Kidney (tissue), 14 donors: Measurements from ENCODE around the gene NIPAL4. TPM values are rescaled to one million over a fixed set of nuclear protein-coding genes. Genes with fewer than 3 reads are reported as not detected.

ENCODE experiments used
- DNase-seq, 5 donors: peaks; one replicate each; pipeline ENCODE4 v3.0.0-alpha.2; 2013 to 2020
- FAIRE-seq: peaks from 2 replicates; lab custom pipeline; 2012; peaks lifted over from hg19 to GRCh38; lab: Jason Lieb, UNC
- H3K27ac ChIP-seq, 2 donors: one replicate each; pipeline ENCODE4 v1.7.0; 2013; ENCODE audit warnings: low read depth in 2 of 2, low read length in 2 of 2, inconsistent platforms in 1 of 2
- H3K27me3 ChIP-seq: one replicate; pipeline ENCODE4 v1.7.1; 2013; ENCODE audit warnings: low read length, inconsistent platforms; ENCODE audit not compliant: control insufficient read depth, insufficient read depth
- H3K36me3 ChIP-seq, 3 donors: one replicate each; pipeline versions ENCODE4 v1.7.0 to v1.7.1; 2013; ENCODE audit warnings: low read length in 3 of 3, control low read depth in 1 of 3, inconsistent platforms in 1 of 3; ENCODE audit not compliant: insufficient read depth in 3 of 3, control insufficient read depth in 2 of 3
- H3K4me1 ChIP-seq, 3 donors: one replicate each; pipeline versions ENCODE4 v1.7.0 to v1.7.1; 2013; ENCODE audit warnings: low read length in 3 of 3, inconsistent platforms in 1 of 3, low read depth in 1 of 3; ENCODE audit not compliant: control insufficient read depth in 2 of 3, insufficient read depth in 2 of 3
- H3K4me3 ChIP-seq, 3 donors: one replicate each; pipeline versions ENCODE4 v1.7.0 to v1.8.1; 2013; ENCODE audit warnings: low read length in 3 of 3, control low read depth in 1 of 3, inconsistent platforms in 1 of 3
- H3K9ac ChIP-seq, 3 donors: one replicate each; pipeline versions ENCODE4 v1.7.0 to v1.7.1; 2013; ENCODE audit warnings: low read length in 3 of 3, control low read depth in 1 of 3, inconsistent platforms in 1 of 3
- H3K9me3 ChIP-seq, 3 donors: one replicate each; pipeline versions ENCODE4 v1.7.0 to v1.7.1; 2013; ENCODE audit warnings: low read length in 3 of 3, control low read depth in 1 of 3, inconsistent platforms in 1 of 3; ENCODE audit not compliant: control insufficient read depth in 2 of 3, insufficient read depth in 1 of 3
- CTCF ChIP-seq: IDR thresholded peaks from 3 replicates; pipeline ENCODE4 v1.5.1; 2012; ENCODE audit warnings: mild to moderate bottlenecking, moderate library complexity, borderline replicate concordance; ENCODE audit not compliant: insufficient read depth; ENCODE audit errors: extremely low read depth
- intact Hi-C: fragments of 100-400 bp; cut with DNase I; formaldehyde crosslinking; loops from one replicate; pipeline ENCODE4 v1.11.1; 2022
- polyA plus RNA-seq: library from polyadenylated mRNA; stranded (reverse); fragments of 350-450 nt; fragmentation: Illumina TruSeq; extraction: RNeasy Lipid Tissue Mini Kit (QIAGEN cat#74804); gene quantifications from one replicate; pipeline ENCODE4 v1.2.3, GENCODE V29; 2014; ENCODE audit warnings: low read depth, low replicate concordance; ENCODE audit not compliant: insufficient read depth
- total RNA-seq: library from RNA; stranded (reverse); fragmentation: NEBNext Ultra II Directional; extraction: Animal tissue kit (Norgen Biotek cat#: 25700); gene quantifications from one replicate; pipeline ENCODE4 v1.2.1, GENCODE V29; 2021
- donor health status: control.
- donor health status: control.
- donor health status: control.
- donor health status: control.
- donor health status: control.
- donor health status: DM: yes; HTN: yes; CAD: no.
- donor health status: Normal renal cell carcinoma (clear cell type).

The NIPAL4 gene
- total and polyA plus RNA-seq, 2 donors from 2014 or later: not detected

- H3K27me3 ChIP-seq: no peaks in the 10 kb centered on the region
- H3K4me1 ChIP-seq: peaks cover 0 to 3% (median 2%) of the 10 kb centered on the region in 3 donors
- DNase-seq (no peak), FAIRE-seq (no peak)
- H3K27ac ChIP-seq: no peak overlapping the region
- no peak overlapping the region for H3K4me3 ChIP-seq
- no peaks in the 10 kb centered on the region for H3K36me3 ChIP-seq
- no peaks in the 10 kb centered on the region for H3K9me3 ChIP-seq
- no peak overlapping the region for H3K9ac ChIP-seq
- intact Hi-C loops: no loop called here
- no peak for TF ChIP-seq CTCF
Measured at GRCh38 chr5:157523976-157524375, 64.0 kb downstream of the NIPAL4 start.

Other genes starting within 250 kb of the NIPAL4 start
- gene CYFIP2, start 194.1 kb upstream of the NIPAL4 start, total RNA-seq: 128 TPM
- gene CYFIP2, start 194.1 kb upstream of the NIPAL4 start, polyA plus RNA-seq: 217 TPM
- 9.2 TPM for gene ADAM19, start 115.6 kb downstream of the NIPAL4 start, total RNA-seq
- gene ADAM19, start 115.6 kb downstream of the NIPAL4 start, polyA plus RNA-seq: 0.88 TPM
- 0.09 TPM for gene SOX30, start 192.2 kb downstream of the NIPAL4 start, total RNA-seq
- not detected for gene SOX30, start 192.2 kb downstream of the NIPAL4 start, polyA plus RNA-seq
- not detected for gene C5orf52, start 211.3 kb downstream of the NIPAL4 start, total RNA-seq
- not detected for gene C5orf52, start 211.3 kb downstream of the NIPAL4 start, polyA plus RNA-seq